ENCODE results near the gene BAZ2B.
A peak's percentile ranks its signal among the peaks of the same experiment; 100 is the strongest.

BAZ2B gene

GRCh38 chr2:159617646-159618045, 1.3 kb upstream of the BAZ2B start:
- no peak for DNase-seq (ENCODE audit: extremely low spot score)
- ChIA-PET POLR2A (no interaction called here), CTCF (no interaction called here)
- no peak for TF ChIP-seq ELF4 (IDR thresholded peaks at IDR 0.05)
- 0 out of 2 replicates have a peak, but pooled peaks have one; percentile 13 for TF ChIP-seq CTBP1 (IDR thresholded peaks at IDR 0.05; ENCODE audit: borderline replicate concordance)

GRCh38 chr2:159617100-159617499, 752 bp upstream of the BAZ2B start:
- ChIA-PET POLR2A (interaction anchor here (0.6 kb wide), 1 partner anchor 297 kb away, joined by 3 read pairs; no protein-coding TSS in a partner anchor), CTCF (no interaction called here)
- DNase-seq (ENCODE audit: extremely low spot score), result no peak
- no peak for TF ChIP-seq FOXK2 (IDR thresholded peaks at IDR 0.05)
- no peak for TF ChIP-seq CTBP1 (IDR thresholded peaks at IDR 0.05; ENCODE audit: borderline replicate concordance)
- TF ChIP-seq FOXM1 (IDR thresholded peaks at IDR 0.05; ENCODE audit: borderline replicate concordance), result no peak
- no peak for TF ChIP-seq ARNT (IDR thresholded peaks at IDR 0.05)
- no peak for TF ChIP-seq TARDBP (IDR thresholded peaks at IDR 0.05)
- TF ChIP-seq ELF4 (IDR thresholded peaks at IDR 0.05), result no peak
- no peak for TF ChIP-seq LEF1 (IDR thresholded peaks at IDR 0.05; ENCODE audit: borderline replicate concordance)
- no peak for TF ChIP-seq FOXA1 (IDR thresholded peaks at IDR 0.05)

GRCh38 chr2:159615367-159616285, 722 bp downstream of the BAZ2B start:
- POLR2A ChIA-PET, result interaction anchor here (0.6 to 1.4 kb wide), 8 partner anchors 12 to 299 kb away, joined by 3 to 10 read pairs (median 4); partner anchors contain the start of gene MARCHF7
- peak; percentile 61 for DNase-seq (ENCODE audit: extremely low spot score)
- CTCF ChIA-PET, result no interaction called here
- no peak for TF ChIP-seq SUZ12 (IDR thresholded peaks at IDR 0.05)
- no peak for TF ChIP-seq NFRKB (IDR thresholded peaks at IDR 0.05)
- peak; percentile 78; the same call in 1 of the 2 replicates for TF ChIP-seq CTBP1 (IDR thresholded peaks at IDR 0.05; ENCODE audit: borderline replicate concordance)
- TF ChIP-seq LEF1 (IDR thresholded peaks at IDR 0.05; ENCODE audit: borderline replicate concordance), result no peak
- TF ChIP-seq PKNOX1 (IDR thresholded peaks at IDR 0.05), result peak; percentile 49
- TF ChIP-seq L3MBTL2 (conservative IDR thresholded peaks at IDR 0.05), result peak; percentile 25; the same call in 1 of the 2 replicates

- CTCF ChIA-PET, result no interaction called here
- POLR2A ChIA-PET, result interaction anchor here (0.6 to 1.4 kb wide), 8 partner anchors 11 to 299 kb away, joined by 3 to 10 read pairs (median 4); partner anchors contain the start of gene MARCHF7
- no peak for DNase-seq (ENCODE audit: extremely low spot score)
- TF ChIP-seq FOXK2 (IDR thresholded peaks at IDR 0.05), result 0 out of 2 replicates have a peak, but pooled peaks have one; percentile 29
- peak; percentile 81 for TF ChIP-seq NFRKB (IDR thresholded peaks at IDR 0.05)
- TF ChIP-seq L3MBTL2 (conservative IDR thresholded peaks at IDR 0.05), result no peak
- TF ChIP-seq HDGF (IDR thresholded peaks at IDR 0.05; ENCODE audit: borderline replicate concordance), result no peak
Observed at GRCh38 chr2:159614534-159615366, 1.6 kb downstream of the BAZ2B start.

- ChIA-PET CTCF (no interaction called here), POLR2A (no interaction called here)
- no peak for TF ChIP-seq FOXK2 (IDR thresholded peaks at IDR 0.05)
- no peak for TF ChIP-seq SUZ12 (IDR thresholded peaks at IDR 0.05)
- no peak for TF ChIP-seq ZNF384 (IDR thresholded peaks at IDR 0.05)
- TF ChIP-seq FOXA1 (IDR thresholded peaks at IDR 0.05), result no peak
- no peak for TF ChIP-seq NFRKB (IDR thresholded peaks at IDR 0.05)
- no peak for TF ChIP-seq HDGF (IDR thresholded peaks at IDR 0.05; ENCODE audit: borderline replicate concordance)
- no peak for TF ChIP-seq L3MBTL2 (conservative IDR thresholded peaks at IDR 0.05)
- TF ChIP-seq LEF1 (IDR thresholded peaks at IDR 0.05; ENCODE audit: borderline replicate concordance), result no peak
- no peak for TF ChIP-seq CTBP1 (IDR thresholded peaks at IDR 0.05; ENCODE audit: borderline replicate concordance)
- no peak for TF ChIP-seq FOXM1 (IDR thresholded peaks at IDR 0.05; ENCODE audit: borderline replicate concordance)
- TF ChIP-seq ARNT (IDR thresholded peaks at IDR 0.05), result no peak
- no peak for TF ChIP-seq BHLHE40 (IDR thresholded peaks at IDR 0.05; ENCODE audit: borderline replicate concordance)
- TF ChIP-seq ELF4 (IDR thresholded peaks at IDR 0.05), result no peak
- TF ChIP-seq SP1 (IDR thresholded peaks at IDR 0.05), result no peak
- no peak for TF ChIP-seq PKNOX1 (IDR thresholded peaks at IDR 0.05)
- DNase-seq (ENCODE audit: extremely low spot score), result no peak
Observed at GRCh38 chr2:159613651-159614285, 2.6 kb downstream of the BAZ2B start.

- POLR2A ChIA-PET, result no interaction called here
Observed at GRCh38 chr2:159613091-159613490, 3.3 kb downstream of the BAZ2B start.

More at GRCh38 chr2:159613091-159613490, 3.3 kb downstream of the BAZ2B start:
- TF ChIP-seq L3MBTL2 (conservative IDR thresholded peaks at IDR 0.05) (no peak), BHLHE40 (IDR thresholded peaks at IDR 0.05; ENCODE audit: borderline replicate concordance) (no peak), TARDBP (IDR thresholded peaks at IDR 0.05) (no peak)
- DNase-seq (ENCODE audit: extremely low spot score), result no peak
- CTCF ChIA-PET, result no interaction called here
